HG02759 (cell line): ENCODE data around the gene SLC16A7.

Experiments used
- ATAC-seq: cut with Tn5 transposase; IDR thresholded peaks from one replicate; pipeline ENCODE4 v1.9.1; 2021; ENCODE audit warnings: mild to moderate bottlenecking, moderate library complexity; ENCODE audit not compliant: unreplicated experiment

The SLC16A7 gene

GRCh38 chr12:59828521-59828920 lies 232.7 kb downstream of the SLC16A7 start:
- no peak for ATAC-seq

- no peak for ATAC-seq
Measured at GRCh38 chr12:59833408-59833807, 237.6 kb downstream of the SLC16A7 start.

- no peak for ATAC-seq
Measured at GRCh38 chr12:59834659-59835474, 239.0 kb downstream of the SLC16A7 start.
